ENCODE measurements around the gene SGTA. TPM values are rescaled to one million over a fixed set of nuclear protein-coding genes. Genes with fewer than 3 reads are reported as not detected.

Gene SGTA
- total and polyA plus RNA-seq, 2 experiments from 2014 or later, result 71.6 to 102 TPM

DNA sequence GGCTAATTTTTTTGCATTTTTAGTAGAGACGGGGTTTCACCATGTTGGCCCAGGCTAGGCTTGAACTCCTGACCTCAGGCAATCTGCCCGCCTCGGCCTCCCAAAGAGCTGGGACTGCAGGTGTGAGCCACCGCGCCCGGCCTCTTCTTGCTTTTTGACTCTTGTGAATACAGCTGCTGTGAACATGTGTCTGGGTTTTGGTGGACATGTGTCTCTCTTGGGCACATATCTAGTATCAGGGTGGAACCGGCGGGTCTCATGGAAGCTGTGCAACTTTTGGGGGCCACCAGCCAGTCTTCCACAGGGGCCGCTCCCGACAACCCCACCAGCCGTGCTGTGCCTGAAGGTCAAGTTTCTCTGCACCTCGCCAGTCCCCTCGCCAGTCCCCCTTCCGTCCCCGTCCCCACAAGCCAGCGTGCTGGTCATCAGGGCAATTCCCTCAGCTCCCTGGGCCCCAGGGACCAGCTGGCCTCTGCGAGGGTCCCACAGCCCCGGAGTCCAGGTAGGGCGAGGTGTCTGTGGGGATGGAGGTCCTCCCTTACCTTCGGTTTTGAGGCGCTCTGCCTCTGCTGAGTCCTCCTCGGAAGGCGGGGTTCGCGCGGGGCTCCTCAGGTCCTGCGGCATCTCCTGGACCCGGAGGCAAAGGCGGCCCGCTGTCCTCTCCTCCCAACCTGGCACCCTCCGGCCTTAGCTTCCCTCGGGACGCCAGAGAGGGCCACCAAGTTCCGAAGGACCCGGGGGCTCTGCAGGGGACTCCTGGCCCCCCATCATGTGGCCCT lies 16.3 kb downstream of the SGTA start:
- H3K27me3 Mint-ChIP-seq (ENCODE audit: insufficient read depth, low read depth, poor library complexity), result peaks cover 10% of the 10 kb centered on the region
- H3K27ac ChIP-seq (ENCODE audit: low read depth), result no peak overlapping the region
- ATAC-seq (no peak), DNase-seq (ENCODE audit: low spot score) (no peak)
- H3K4me1 Mint-ChIP-seq, result no peaks in the 10 kb centered on the region
- H3K4me3 ChIP-seq, result no peak overlapping the region
- H3K9me3 Mint-ChIP-seq, result no peaks in the 10 kb centered on the region
- peaks cover 9% of the 10 kb centered on the region; the same call in 1 of the 2 replicates for H3K36me3 ChIP-seq (ENCODE audit: insufficient read depth)
- H3K4me3 Mint-ChIP-seq, result no peak overlapping the region
- H3K4me1 ChIP-seq (ENCODE audit: insufficient read depth), result no peaks in the 10 kb centered on the region
- H3K27me3 ChIP-seq (ENCODE audit: insufficient read depth), result no peaks in the 10 kb centered on the region
- H4K20me1 ChIP-seq (replicated peaks; ENCODE audit: insufficient read depth), result peaks cover 6% of the 10 kb centered on the region; the same call in 1 of the 2 replicates
- H3K27ac Mint-ChIP-seq, result no peak overlapping the region
- no peaks in the 10 kb centered on the region for H3K9me2 ChIP-seq (ENCODE audit: insufficient read depth)
- H3K4me2 ChIP-seq, result no peak overlapping the region
- H3K79me2 ChIP-seq (replicated peaks; ENCODE audit: insufficient read depth), result peaks cover 26% of the 10 kb centered on the region
- no peaks in the 10 kb centered on the region for H3F3A ChIP-seq (replicated peaks; ENCODE audit: low read depth)
- H3K36me3 Mint-ChIP-seq (ENCODE audit: low read depth), result peaks cover 41% of the 10 kb centered on the region
- TF ChIP-seq CREB1 (CRISPR knock-in tag; IDR thresholded peaks at IDR 0.05; ENCODE audit: low read depth) (no peak), EZH2 (IDR thresholded peaks at IDR 0.05; ENCODE audit: low read depth, unreplicated experiment) (no peak)
- no peak overlapping the region for H2AFZ ChIP-seq

DNA sequence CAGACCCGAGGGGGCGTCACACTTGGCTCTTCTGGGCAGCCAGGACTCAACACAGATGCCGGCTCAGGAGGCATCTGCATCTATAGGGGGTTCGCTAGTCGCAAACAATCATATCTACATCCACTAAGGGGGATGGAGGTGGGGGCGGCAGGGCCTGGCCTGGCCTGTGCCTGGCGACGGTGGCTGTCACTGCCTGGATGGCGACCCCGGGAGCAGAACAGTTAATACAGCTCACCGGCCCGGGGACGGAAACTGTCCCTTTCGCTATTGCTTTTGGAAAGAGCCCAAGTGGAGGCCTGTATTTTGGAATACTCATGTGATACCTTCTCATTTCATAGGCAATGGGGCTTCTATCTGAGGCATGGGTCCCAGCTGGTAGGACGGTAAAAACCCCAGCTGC lies 17.7 kb downstream of the SGTA start:
- no peak overlapping the region for H2AFZ ChIP-seq
- no peaks in the 10 kb centered on the region for H3K4me1 ChIP-seq (ENCODE audit: insufficient read depth)
- H3K27me3 Mint-ChIP-seq (ENCODE audit: insufficient read depth, low read depth, poor library complexity), result peaks cover 8% of the 10 kb centered on the region
- no peaks in the 10 kb centered on the region for H3K9me3 Mint-ChIP-seq
- ATAC-seq, result no peak
- H4K20me1 ChIP-seq (replicated peaks; ENCODE audit: insufficient read depth), result peaks cover 6% of the 10 kb centered on the region; the same call in 1 of the 2 replicates
- peaks cover 9% of the 10 kb centered on the region; the same call in 1 of the 2 replicates for H3K36me3 ChIP-seq (ENCODE audit: insufficient read depth)
- H3K27ac ChIP-seq (ENCODE audit: low read depth), result no peak overlapping the region
- peaks cover 49% of the 10 kb centered on the region for H3K36me3 Mint-ChIP-seq (ENCODE audit: low read depth)
- H3K27ac Mint-ChIP-seq, result no peak overlapping the region
- H3K4me3 Mint-ChIP-seq, result no peak overlapping the region
- H3K4me2 ChIP-seq, result no peak overlapping the region
- no peaks in the 10 kb centered on the region for H3F3A ChIP-seq (replicated peaks; ENCODE audit: low read depth)
- H3K4me1 Mint-ChIP-seq, result no peaks in the 10 kb centered on the region
- peaks cover 12% of the 10 kb centered on the region for H3K79me2 ChIP-seq (replicated peaks; ENCODE audit: insufficient read depth)
- H3K4me3 ChIP-seq, result no peak overlapping the region
- DNase-seq (ENCODE audit: low spot score), result no peak
- no peaks in the 10 kb centered on the region for H3K9me2 ChIP-seq (ENCODE audit: insufficient read depth)
- no peaks in the 10 kb centered on the region for H3K27me3 ChIP-seq (ENCODE audit: insufficient read depth)
- no peak for TF ChIP-seq STAT1 (IDR thresholded peaks at IDR 0.05; ENCODE audit: unreplicated experiment)
- TF ChIP-seq EZH2phosphoT487 (IDR thresholded peaks at IDR 0.05; ENCODE audit: unreplicated experiment), result no peak
- TF ChIP-seq EZH2 (IDR thresholded peaks at IDR 0.05; ENCODE audit: low read depth, unreplicated experiment), result no peak
- TF ChIP-seq, protein P1, sequence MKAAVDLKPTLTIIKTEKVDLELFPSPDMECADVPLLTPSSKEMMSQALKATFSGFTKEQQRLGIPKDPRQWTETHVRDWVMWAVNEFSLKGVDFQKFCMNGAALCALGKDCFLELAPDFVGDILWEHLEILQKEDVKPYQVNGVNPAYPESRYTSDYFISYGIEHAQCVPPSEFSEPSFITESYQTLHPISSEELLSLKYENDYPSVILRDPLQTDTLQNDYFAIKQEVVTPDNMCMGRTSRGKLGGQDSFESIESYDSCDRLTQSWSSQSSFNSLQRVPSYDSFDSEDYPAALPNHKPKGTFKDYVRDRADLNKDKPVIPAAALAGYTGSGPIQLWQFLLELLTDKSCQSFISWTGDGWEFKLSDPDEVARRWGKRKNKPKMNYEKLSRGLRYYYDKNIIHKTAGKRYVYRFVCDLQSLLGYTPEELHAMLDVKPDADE (IDR thresholded peaks at IDR 0.05), result no peak
- TF ChIP-seq, protein P2, sequence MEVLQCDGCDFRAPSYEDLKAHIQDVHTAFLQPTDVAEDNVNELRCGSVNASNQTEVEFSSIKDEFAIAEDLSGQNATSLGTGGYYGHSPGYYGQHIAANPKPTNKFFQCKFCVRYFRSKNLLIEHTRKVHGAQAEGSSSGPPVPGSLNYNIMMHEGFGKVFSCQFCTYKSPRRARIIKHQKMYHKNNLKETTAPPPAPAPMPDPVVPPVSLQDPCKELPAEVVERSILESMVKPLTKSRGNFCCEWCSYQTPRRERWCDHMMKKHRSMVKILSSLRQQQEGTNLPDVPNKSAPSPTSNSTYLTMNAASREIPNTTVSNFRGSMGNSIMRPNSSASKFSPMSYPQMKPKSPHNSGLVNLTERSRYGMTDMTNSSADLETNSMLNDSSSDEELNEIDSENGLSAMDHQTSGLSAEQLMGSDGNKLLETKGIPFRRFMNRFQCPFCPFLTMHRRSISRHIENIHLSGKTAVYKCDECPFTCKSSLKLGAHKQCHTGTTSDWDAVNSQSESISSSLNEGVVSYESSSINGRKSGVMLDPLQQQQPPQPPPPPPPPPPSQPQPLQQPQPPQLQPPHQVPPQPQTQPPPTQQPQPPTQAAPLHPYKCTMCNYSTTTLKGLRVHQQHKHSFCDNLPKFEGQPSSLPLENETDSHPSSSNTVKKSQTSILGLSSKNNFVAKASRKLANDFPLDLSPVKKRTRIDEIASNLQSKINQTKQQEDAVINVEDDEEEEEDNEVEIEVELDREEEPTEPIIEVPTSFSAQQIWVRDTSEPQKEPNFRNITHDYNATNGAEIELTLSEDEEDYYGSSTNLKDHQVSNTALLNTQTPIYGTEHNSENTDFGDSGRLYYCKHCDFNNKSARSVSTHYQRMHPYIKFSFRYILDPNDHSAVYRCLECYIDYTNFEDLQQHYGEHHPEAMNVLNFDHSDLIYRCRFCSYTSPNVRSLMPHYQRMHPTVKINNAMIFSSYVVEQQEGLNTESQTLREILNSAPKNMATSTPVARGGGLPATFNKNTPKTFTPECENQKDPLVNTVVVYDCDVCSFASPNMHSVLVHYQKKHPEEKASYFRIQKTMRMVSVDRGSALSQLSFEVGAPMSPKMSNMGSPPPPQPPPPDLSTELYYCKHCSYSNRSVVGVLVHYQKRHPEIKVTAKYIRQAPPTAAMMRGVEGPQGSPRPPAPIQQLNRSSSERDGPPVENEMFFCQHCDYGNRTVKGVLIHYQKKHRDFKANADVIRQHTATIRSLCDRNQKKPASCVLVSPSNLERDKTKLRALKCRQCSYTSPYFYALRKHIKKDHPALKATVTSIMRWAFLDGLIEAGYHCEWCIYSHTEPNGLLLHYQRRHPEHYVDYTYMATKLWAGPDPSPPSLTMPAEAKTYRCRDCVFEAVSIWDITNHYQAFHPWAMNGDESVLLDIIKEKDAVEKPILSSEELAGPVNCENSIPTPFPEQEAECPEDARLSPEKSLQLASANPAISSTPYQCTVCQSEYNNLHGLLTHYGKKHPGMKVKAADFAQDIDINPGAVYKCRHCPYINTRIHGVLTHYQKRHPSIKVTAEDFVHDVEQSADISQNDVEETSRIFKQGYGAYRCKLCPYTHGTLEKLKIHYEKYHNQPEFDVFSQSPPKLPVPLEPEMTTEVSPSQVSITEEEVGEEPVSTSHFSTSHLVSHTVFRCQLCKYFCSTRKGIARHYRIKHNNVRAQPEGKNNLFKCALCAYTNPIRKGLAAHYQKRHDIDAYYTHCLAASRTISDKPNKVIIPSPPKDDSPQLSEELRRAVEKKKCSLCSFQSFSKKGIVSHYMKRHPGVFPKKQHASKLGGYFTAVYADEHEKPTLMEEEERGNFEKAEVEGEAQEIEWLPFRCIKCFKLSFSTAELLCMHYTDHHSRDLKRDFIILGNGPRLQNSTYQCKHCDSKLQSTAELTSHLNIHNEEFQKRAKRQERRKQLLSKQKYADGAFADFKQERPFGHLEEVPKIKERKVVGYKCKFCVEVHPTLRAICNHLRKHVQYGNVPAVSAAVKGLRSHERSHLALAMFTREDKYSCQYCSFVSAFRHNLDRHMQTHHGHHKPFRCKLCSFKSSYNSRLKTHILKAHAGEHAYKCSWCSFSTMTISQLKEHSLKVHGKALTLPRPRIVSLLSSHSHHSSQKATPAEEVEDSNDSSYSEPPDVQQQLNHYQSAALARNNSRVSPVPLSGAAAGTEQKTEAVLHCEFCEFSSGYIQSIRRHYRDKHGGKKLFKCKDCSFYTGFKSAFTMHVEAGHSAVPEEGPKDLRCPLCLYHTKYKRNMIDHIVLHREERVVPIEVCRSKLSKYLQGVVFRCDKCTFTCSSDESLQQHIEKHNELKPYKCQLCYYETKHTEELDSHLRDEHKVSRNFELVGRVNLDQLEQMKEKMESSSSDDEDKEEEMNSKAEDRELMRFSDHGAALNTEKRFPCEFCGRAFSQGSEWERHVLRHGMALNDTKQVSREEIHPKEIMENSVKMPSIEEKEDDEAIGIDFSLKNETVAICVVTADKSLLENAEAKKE (CRISPR knock-in tag; IDR thresholded peaks at IDR 0.05), result no peak
- no peak for TF ChIP-seq POLR2AphosphoS5 (IDR thresholded peaks at IDR 0.05; ENCODE audit: low read depth)
- TF ChIP-seq NANOG (IDR thresholded peaks at IDR 0.05; ENCODE audit: borderline replicate concordance), result no peak
- no peak for TF ChIP-seq CREB1 (CRISPR knock-in tag; IDR thresholded peaks at IDR 0.05; ENCODE audit: low read depth)
- TF ChIP-seq ZNF331 (CRISPR knock-in tag; IDR thresholded peaks at IDR 0.05; ENCODE audit: low read depth), result no peak
- no peak for TF ChIP-seq JUNB (IDR thresholded peaks at IDR 0.05; ENCODE audit: unreplicated experiment)
